Mesenteric fat pad (tissue), 1 donor: ENCODE measurements around the gene LIMA1. TPM values are rescaled to one million over a fixed set of nuclear protein-coding genes. Genes with fewer than 3 reads are reported as not detected.
"Not testable (repeated sequence)": the region's sequence is repeated elsewhere in the genome, so short reads cannot be mapped to it uniquely, and the experiment has no call there.

Source experiments
- DNase-seq: peaks from one replicate; pipeline ENCODE4 v3.0.0-alpha.2; 2020; ENCODE audit warnings: low spot score
- total RNA-seq: library from RNA; stranded (reverse); fragmentation: NEBNext Ultra II Directional; extraction: Animal tissue kit (Norgen Biotek cat#: 25700); gene quantifications from one replicate; pipeline ENCODE4 v1.2.1, GENCODE V29; 2021
- donor health status: DM: yes; HTN: yes; CAD: no.

Gene LIMA1
- total RNA-seq, 1 donor from 2014 or later, result 163 TPM

DNA sequence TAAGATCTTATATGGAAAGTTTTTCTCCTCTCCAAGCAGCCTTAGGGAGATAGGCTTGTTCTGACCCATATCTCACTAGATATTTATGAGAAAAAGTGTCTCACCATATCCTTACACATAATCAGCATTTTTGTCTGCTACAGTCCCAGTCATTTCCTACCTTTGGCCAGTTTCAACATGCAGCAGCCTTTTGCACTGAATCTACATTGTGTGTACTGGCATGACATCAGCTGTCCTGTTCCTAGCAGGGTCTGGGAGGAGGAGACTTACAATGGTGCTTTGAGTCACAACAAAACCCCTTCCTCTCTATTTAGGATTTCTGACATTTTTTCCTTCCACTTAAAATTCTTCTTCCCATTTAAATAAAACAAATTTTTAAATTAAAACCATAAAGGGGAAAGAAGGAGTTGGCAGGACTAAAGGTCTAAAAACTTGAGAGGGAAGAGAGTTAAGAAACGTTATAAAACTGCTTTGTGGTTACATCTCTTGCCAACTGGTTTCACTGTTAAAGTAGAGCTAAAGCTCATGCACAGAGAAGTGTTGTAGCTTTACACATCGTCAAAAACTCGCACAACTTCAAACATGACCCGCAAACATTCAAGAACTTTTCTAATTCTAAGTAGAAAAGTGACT is 62.8 kb downstream of the LIMA1 start:
- DNase-seq, result no peak

DNA sequence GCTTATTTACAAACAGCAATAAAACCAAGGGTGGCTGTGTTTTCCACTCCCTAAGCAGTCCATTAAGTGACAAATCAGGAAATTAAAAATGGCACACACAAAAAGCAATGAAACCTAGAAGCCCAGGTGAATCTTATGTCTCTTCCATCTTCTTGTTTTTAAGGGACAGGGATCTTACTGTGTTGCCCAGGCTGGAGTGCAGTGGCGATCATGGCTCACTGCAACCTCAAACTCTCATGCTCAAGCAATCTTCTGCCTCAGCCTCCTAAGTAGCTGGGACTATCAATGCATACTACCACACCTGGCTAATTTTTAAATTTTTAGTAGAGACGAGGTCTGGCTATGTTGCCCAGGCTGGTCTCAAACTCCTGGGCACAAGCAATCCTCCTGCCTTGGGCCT is 63.8 kb downstream of the LIMA1 start:
- DNase-seq, result no peak

DNA sequence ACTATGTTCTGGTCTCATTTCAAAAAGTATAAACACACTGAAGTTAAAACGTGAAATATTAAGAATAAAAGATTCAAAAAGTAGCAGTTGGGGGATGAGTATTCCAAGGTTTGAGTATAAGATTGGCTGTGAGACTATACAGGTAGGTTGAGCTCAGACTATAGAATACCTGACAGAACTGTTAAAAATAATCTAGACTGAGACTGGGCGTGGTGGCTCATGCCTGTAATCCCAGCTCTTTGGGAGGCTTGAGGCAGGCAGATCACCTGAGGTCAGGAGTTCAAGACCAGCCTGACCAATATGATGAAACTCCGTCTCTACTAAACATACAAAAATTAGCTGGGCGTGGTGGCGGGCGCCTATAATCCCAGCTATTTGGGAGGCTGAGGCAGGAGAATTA is 64.3 kb downstream of the LIMA1 start:
- not testable (repeated sequence) for DNase-seq

DNA sequence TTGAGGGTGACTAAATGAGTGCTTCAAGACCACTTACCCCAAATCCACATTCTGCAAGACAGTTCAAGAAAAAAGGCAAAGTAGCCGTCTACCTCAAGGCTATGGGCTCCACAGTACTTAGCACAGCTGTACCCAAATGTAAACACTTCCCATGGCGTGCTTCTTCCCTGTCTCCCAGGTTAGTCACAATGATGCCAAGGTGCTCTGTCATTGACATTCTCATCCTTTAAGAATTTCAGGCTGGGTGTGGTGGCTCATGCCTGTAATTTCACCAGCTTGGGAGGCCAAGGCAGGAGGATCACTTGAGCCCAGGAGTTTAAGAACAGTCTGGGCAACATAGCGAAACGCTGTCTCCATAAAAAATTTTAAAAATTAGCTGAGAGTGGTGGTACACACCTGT is 64.9 kb downstream of the LIMA1 start:
- DNase-seq, result no peak

DNA sequence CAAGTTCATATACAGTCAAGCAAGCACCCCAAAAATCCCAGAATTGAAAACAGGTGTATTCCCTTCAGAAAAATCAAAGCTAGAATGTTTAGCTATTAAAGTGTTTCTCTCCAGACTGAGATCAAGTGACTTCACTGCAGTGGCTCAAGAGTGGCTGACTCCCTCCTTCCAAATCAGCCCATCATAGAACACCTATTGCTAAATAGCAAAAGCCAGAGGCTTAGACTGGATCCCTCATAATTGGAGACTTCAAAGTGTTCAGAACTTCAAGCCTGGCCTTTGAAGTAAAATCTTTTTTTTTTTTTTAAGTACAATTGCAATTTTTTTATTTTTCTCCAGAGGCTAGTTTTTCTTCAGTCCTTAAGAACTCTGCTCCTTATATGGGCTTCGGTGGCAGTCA is 66.1 kb downstream of the LIMA1 start:
- DNase-seq, result no peak

DNA sequence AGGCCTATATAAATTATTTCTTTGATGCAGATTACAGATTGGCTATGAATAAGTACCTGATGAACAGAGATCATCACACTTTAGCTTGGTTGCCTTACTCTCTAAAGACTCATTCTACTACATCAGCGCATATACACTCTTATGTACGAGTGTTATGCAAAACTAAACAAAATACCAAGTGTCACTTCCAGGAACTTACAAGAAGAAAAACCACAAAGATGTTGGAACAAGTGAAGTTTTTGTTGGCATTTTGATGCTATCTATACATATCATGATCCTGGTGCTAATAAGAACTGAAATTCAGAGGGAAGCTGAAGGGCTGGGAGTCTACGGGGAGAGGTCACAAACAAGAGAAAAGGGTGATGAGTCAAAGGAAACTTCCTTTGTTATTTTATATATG is 68.3 kb downstream of the LIMA1 start:
- no peak for DNase-seq

DNA sequence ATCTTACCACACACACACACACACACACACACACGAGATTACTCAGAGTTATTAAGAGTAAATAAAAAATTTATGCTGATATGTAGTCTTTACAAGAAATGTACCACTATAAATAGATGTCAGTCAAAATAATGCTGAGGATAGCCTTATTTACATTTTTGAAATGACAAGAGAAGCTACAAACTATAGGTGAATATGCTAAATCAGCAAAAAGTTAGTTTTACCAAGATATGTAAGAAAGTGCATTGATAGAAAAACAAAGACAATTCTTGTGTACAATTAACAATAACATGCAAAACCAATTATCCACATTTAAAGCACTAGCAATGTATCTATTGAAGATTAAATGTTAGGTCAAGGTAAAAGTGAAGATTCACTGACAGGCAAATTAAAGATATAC is 69.3 kb downstream of the LIMA1 start:
- no peak for DNase-seq

DNA sequence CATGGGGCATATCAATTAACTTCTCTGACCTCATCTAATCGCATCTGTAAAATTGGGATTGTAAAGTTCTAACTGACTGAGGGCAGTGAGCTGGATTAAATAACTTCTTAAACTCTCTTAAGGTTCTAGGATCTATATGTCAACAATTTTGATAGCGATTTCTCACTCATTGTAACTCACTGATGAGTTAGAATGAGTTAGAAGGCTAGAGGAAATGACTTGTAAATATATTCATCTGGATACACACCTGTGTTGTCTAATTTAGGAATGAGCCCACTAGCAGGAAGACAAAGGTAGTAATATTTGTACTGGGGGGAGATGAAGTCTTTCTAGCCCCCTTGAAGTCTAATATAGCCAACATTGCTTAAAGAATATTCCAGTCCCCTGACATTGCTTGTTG is 69.9 kb downstream of the LIMA1 start:
- no peak for DNase-seq

DNA sequence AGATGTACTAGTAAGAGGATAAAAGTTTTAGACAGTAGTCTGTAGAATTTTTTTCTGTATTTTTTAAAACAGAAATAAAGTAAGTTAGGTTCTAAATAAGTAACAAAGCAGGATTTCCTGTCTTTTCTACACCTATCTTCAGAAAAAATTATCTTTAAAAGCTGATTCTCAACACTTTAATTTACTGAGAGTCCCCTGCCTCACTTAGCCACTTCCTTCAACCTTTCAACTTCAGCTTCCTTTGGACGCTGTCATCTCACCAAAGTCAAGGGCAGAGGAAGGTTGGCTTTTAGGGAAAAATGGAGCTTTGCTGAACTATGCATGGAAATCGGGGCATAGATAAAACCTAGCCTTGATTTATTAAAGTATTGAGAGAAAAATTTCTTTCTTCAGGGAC is 71.3 kb downstream of the LIMA1 start:
- no peak for DNase-seq

DNA sequence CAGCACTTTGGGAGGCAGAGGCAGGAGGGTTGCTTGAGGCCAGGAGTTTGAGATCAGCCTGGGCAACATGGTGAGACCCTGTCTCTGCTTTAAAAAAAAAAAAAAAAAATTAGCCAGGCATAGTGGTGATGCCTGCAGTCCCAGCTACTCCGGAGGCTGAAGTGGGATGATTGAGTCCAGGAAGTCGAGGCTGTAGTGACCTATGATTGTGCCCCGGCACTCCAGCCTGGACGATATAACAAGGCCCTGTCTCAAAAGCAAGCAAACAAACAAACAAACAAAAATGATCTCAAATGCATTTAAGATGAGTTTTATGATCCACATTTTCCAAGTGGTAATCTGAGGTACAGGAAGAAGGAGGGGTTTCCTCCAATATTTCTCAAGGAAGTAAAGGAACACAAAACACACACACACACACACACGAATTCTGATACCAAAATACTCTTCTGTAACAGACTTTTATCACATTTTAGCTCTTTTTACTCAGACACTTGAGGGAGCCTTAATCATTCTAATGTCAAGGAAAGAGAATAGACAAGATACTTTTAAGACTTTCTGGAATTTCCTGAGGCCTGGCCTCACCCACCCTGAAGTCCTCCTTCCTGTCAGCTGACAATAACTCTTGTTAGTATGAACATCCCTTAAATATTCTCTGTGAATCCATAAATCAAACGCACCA is 71.8 kb downstream of the LIMA1 start:
- no peak for DNase-seq

DNA sequence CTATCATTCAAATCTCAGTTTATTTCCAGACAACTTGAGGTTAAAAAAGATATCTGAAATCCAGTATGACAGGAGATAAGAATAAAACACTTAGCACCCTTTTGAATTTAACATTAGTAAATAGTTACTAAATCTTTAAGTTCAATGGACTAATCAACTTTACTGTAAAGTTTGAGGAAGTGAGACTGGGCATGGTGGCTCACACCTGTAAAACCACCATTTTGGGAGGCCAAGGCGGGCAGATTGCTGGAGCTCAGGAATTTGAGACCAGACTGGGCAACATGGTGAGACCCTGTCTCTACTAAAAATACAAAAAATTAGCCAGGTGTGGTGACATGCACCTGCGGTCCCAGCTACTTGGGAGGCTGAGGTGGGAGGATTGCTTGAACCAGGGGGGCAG is 75.9 kb downstream of the LIMA1 start:
- DNase-seq, result no peak

DNA sequence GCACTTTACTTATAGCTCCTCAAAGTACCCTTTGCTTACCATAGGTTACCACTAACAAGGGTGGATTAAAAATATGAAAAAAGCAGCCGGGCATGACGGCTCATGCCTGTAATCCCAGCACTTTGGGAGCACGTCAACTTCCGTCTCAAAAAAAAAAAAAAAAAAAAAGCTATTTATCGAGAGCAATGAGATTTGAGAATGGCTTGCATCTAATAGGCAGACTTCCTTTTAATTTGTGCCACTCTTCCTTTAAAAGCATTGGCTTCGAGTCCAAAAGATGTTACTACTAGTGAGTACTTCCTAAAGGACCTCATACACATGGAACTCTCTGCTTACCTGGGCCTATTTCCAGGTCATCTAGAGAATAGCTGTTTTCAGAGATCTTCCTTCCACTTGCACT is 77.7 kb downstream of the LIMA1 start:
- no peak for DNase-seq

DNA sequence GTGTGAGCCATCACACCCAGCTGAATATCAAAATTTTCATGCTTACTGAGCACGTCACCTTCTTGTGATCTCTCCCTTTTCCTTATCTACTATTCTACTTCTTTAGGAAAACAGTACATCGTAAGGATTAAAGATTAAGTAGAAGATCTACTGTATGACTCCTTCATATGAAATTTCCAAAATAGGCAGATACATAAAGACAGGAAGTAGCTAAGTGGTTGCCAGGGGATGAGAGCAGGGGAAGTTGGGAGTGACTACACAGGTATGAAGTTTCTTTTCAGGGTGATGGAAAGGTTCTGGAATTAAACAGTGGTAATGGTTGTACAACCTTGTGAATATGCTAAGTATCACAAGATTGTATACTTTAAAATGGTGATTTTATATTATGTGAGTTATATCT is 79.6 kb downstream of the LIMA1 start:
- no peak for DNase-seq

DNA sequence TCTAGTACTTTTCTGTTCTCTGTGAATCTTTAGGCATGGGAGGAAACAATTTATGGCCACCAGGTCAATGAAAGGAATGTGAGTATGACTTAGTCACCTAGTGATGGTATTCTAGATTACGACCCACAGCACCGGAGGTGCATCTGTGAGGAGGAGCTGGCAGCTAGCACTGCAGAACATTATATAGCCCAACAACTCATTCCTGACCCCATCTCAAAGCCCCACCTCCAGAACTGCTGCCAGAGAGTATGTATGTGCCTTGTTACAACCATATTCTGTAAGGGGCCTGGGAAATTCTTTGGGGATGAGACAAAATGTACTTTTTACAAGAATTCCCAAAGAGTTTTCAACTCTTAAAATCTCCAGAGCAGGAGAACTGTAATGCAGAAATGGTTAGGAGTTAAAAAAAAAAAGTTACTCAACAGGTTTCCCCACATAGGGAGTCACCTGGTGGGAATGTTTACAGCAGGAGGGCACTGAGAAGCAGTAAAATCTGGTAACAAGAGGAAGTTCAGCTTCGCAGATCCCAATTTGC is 81.3 kb downstream of the LIMA1 start:
- no peak for DNase-seq

DNA sequence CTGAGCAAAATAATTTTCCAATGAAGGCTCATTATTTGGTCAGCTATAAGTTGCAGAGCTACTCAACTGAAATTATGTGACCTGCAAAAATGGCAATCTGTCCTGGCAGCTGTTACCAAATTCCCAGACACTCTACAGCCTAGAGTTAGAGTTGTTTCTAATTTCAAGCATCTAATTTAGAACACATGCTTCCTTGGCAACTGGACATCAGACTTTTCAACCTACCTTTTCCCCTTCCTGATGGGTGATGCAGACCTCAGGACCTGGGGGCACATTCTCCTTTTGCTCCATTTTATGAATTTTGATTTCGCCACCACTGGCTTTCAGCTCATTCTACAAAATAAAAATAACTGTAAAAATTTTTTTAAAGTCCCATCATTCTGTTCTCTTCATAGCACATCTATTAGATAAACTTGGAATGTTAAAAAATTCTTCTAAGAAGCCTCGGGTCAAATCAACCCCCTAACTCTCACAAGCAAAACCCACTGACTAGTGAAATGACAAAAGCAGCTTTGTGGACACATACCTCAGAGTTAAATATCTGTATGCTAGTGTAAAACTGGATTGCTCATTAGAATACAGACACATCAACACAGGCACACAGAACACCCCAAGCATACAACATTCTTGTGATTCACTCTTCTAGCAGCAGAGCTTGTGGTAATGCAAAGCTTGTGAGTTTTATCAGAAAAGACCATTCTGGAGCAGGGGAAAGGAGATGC is 82.6 kb downstream of the LIMA1 start:
- DNase-seq, result no peak

DNA sequence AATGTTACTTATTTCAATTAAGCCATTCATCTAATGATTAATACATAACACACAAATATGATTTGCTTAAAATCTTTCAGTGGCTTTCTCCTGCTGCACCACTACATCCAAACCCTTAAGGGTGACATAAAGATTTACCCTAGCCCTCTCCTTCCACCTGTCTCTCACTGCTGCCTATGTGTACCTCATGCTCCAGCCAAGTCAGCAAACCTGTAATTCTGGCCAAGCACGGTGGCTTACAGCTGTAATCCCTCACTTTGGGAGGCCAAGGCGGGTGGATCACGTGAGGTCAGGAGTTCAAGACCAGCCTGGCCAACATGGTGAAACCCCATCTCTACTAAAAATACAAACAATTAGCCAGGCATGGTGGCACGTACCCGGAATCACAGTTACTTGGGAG is 84.5 kb downstream of the LIMA1 start:
- no peak for DNase-seq

DNA sequence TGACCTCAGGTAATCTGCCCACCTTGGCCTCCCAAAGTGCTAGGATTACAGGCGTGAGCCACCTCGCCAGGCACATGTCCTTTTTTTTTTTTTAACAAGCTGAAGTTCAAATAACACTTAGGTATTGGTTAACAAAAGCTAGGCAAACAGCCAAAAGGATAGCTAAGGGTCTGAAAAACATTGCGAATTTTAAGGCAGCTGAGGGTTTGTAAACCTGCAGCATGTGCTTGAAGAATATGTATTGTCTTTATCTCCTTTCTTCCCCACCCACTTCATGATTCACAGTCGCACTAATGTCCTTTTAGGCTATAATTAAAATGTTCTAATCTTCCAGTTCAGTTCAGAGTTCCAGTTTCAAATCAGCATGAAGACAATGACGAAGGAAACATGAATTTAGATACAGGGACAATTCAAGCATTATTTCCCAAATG is 86.0 kb downstream of the LIMA1 start:
- DNase-seq, result no peak

DNA sequence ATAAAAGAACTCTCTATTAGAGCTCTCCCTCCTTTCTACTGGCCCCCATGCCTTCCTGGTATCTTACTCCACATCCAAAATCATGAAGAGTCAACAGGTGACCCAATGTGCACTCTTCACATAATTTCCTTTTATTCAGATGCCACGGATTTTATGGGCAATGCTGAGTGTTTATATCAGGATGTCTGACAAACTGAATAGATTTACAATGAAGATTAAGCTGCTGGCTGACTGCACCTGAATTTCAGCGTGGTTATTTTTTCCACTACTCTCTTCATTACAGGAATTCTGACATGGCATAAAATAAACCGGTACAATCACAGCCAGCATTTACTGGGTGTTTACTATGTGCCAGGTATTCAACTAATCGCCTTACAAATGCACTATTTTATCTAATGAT is 86.8 kb downstream of the LIMA1 start:
- DNase-seq, result no peak

DNA sequence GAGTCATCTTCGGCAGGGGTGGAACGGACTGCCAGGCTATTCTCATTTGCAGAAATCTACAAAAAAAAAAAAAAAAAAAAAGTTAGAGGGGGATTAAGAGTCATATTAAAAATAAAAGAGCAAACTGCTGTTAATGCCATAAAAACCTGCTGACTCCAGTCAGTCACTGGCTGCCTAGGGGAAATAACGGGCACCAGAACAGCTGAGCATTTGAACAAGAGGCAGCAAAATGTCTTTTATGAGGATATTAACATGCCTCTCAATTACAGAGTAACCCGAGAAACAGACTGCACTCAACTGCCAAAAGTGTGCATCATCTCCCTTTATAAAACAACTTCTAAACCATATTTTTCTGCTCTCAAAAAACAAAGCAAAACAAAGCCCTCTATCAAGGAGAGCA is 87.5 kb downstream of the LIMA1 start:
- DNase-seq, result no peak

DNA sequence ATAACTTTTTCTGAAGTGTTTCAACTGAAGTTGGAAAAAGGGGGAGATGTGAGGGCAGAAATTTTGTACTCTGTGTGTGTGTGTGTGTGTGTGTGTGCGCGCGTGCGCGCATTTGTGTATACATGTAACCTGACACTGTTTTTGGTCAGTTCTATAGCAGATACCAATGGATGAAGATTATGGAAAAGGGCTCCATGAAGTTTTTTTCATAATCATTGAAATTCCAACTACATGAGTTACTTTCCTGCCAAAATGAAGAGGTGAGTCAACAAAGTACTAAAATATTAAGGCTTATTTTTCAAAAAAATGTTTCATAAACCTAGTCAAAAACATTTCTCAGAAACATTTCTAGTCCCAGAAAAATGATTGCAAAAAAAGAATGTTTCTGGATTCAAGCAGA is 90.4 kb downstream of the LIMA1 start:
- DNase-seq, result no peak

DNA sequence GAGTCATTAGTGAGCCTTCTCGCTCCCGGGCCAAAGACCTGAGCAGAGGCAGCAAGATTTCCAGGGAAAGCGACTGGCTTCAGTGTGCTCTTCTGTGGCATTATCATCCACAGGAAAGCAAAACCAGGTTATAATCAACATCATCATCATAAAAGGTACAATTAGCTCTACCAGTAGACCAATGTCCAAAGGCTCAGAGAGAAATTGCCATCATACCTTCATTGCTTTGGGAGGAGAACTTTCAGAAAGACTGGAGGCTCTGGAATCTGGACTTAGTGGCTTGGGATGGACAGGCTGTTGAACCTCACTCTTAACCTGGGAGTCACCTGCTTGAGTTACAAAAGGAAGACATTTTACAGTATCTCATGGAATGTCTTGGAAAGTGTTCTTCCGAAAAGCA is 91.1 kb downstream of the LIMA1 start:
- no peak for DNase-seq

DNA sequence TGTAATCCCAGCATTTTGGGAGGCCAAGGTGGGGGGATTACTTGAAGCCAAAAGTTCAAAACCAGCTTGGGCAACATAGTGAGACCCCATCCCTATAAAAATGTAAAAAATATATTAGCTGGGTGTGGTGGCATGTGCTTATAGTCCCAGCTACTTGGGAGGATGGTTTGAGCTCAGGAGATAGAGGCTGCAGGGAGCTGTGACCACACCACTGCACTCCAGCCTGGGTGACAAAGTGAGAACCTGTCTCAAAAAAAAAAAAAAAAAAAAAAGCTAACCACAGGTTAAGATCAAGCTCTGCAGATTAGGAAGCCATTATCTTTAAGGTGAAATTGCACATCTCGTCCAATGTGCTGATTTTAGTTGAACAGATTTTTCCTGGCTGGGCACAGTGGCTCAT is 92.5 kb downstream of the LIMA1 start:
- no peak for DNase-seq
